Measurements from ENCODE around the gene HECA.

The HECA gene

DNA sequence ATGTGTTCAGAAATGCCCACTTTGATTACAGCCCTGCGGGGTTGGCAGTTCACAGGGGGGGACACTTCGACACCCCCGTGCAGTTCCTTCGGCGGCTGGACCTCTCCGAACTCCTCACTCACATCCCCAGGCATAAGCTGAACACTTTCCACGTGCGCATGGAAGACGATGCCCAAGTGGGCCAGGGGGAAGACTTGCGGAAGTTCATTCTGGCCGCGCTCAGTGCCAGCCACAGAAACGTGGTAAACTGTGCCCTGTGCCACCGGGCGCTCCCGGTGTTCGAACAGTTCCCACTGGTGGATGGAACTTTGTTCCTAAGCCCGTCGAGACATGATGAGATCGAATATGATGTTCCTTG lies 32.1 kb downstream of the HECA start:
- FAIRE-seq (no peak), DNase-seq (ENCODE audit: insufficient read length, low spot score) (no peak)
- no peak for TF ChIP-seq POU2F2 (IDR thresholded peaks at IDR 0.05; ENCODE audit: low read depth, low read length)

- FAIRE-seq (no peak), DNase-seq (ENCODE audit: insufficient read length, low spot score) (no peak)
- TF ChIP-seq POU2F2 (IDR thresholded peaks at IDR 0.05; ENCODE audit: low read depth, low read length) (no peak), POLR2A (IDR thresholded peaks at IDR 0.05; ENCODE audit: low read depth, low read length) (no peak), TAF1 (IDR thresholded peaks at IDR 0.05; ENCODE audit: low read depth, low read length) (no peak), SPI1 (IDR thresholded peaks at IDR 0.05; ENCODE audit: low read depth, low read length) (no peak), PAX5 (IDR thresholded peaks at IDR 0.05; ENCODE audit: insufficient read depth, low read length, severe bottlenecking) (no peak), POLR2AphosphoS5 (IDR thresholded peaks at IDR 0.05; ENCODE audit: low read depth, low read length) (no peak)
Measured at GRCh38 chr6:139172151-139172550, 37.3 kb downstream of the HECA start.

- FAIRE-seq (peak; percentile 71), DNase-seq (ENCODE audit: insufficient read length, low spot score) (no peak)
- peak; percentile 64 for TF ChIP-seq SPI1 (IDR thresholded peaks at IDR 0.05; ENCODE audit: low read depth, low read length)
- TF ChIP-seq POU2F2 (IDR thresholded peaks at IDR 0.05; ENCODE audit: low read depth, low read length) = no peak
- TF ChIP-seq TAF1 (IDR thresholded peaks at IDR 0.05; ENCODE audit: low read depth, low read length) = no peak
- no peak for TF ChIP-seq POLR2A (IDR thresholded peaks at IDR 0.05; ENCODE audit: low read depth, low read length)
- no peak for TF ChIP-seq POLR2AphosphoS5 (IDR thresholded peaks at IDR 0.05; ENCODE audit: low read depth, low read length)
Measured at GRCh38 chr6:139172567-139172966, 37.7 kb downstream of the HECA start.

- FAIRE-seq (peak; percentile 28), DNase-seq (ENCODE audit: insufficient read length, low spot score) (no peak)
- TF ChIP-seq PAX5 (IDR thresholded peaks at IDR 0.05; ENCODE audit: insufficient read depth, low read length, severe bottlenecking) (no peak), SPI1 (IDR thresholded peaks at IDR 0.05; ENCODE audit: low read depth, low read length) (no peak), TAF1 (IDR thresholded peaks at IDR 0.05; ENCODE audit: low read depth, low read length) (no peak), POU2F2 (IDR thresholded peaks at IDR 0.05; ENCODE audit: low read depth, low read length) (no peak), POLR2A (IDR thresholded peaks at IDR 0.05; ENCODE audit: low read depth, low read length) (no peak), POLR2AphosphoS5 (IDR thresholded peaks at IDR 0.05; ENCODE audit: low read depth, low read length) (no peak)
Measured at GRCh38 chr6:139173172-139173571, 38.3 kb downstream of the HECA start.

- DNase-seq (ENCODE audit: insufficient read length, low spot score) = no peak
- no peak for FAIRE-seq
- no peak for TF ChIP-seq SPI1 (IDR thresholded peaks at IDR 0.05; ENCODE audit: low read depth, low read length)
- no peak for TF ChIP-seq PAX5 (IDR thresholded peaks at IDR 0.05; ENCODE audit: insufficient read depth, low read length, severe bottlenecking)
- no peak for TF ChIP-seq POU2F2 (IDR thresholded peaks at IDR 0.05; ENCODE audit: low read depth, low read length)
- no peak for TF ChIP-seq TAF1 (IDR thresholded peaks at IDR 0.05; ENCODE audit: low read depth, low read length)
- TF ChIP-seq POLR2AphosphoS5 (IDR thresholded peaks at IDR 0.05; ENCODE audit: low read depth, low read length) = no peak
- TF ChIP-seq POLR2A (IDR thresholded peaks at IDR 0.05; ENCODE audit: low read depth, low read length) = no peak
Measured at GRCh38 chr6:139173822-139174221, 38.9 kb downstream of the HECA start.

DNA sequence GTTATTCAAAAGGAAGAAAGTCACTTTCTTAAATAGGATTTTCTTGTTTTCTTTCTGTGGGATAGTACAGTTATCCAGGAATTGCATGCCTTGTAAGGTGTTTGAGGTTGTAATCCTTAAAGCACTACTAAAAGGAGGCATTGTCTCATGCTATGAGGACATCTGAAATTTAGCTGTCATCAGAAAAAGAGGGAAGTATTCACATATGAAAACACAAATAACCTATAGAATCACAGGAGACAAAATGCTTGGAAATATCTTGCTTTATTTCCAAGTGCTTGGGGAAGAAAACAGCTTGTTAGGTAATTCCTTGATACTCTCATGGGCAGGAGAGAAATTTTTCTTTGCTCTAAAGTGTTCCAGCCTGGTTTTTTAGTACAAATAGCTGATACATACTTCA lies 40.1 kb downstream of the HECA start:
- no peak for DNase-seq (ENCODE audit: insufficient read length, low spot score)
- no peak for FAIRE-seq
- TF ChIP-seq SPI1 (IDR thresholded peaks at IDR 0.05; ENCODE audit: low read depth, low read length) (no peak), POLR2AphosphoS5 (IDR thresholded peaks at IDR 0.05; ENCODE audit: low read depth, low read length) (no peak), POLR2A (IDR thresholded peaks at IDR 0.05; ENCODE audit: low read depth, low read length) (no peak), PAX5 (IDR thresholded peaks at IDR 0.05; ENCODE audit: insufficient read depth, low read length, severe bottlenecking) (no peak), POU2F2 (IDR thresholded peaks at IDR 0.05; ENCODE audit: low read depth, low read length) (no peak), TAF1 (IDR thresholded peaks at IDR 0.05; ENCODE audit: low read depth, low read length) (no peak)

- DNase-seq (ENCODE audit: insufficient read length, low spot score) (no peak), FAIRE-seq (no peak)
- TF ChIP-seq POLR2A (IDR thresholded peaks at IDR 0.05; ENCODE audit: low read depth, low read length) (no peak), SPI1 (IDR thresholded peaks at IDR 0.05; ENCODE audit: low read depth, low read length) (peak; percentile 94), TAF1 (IDR thresholded peaks at IDR 0.05; ENCODE audit: low read depth, low read length) (no peak), POU2F2 (IDR thresholded peaks at IDR 0.05; ENCODE audit: low read depth, low read length) (no peak), PAX5 (IDR thresholded peaks at IDR 0.05; ENCODE audit: insufficient read depth, low read length, severe bottlenecking) (no peak)
Measured at GRCh38 chr6:139175389-139175948, 40.6 kb downstream of the HECA start.

GRCh38 chr6:139181236-139181635 lies 46.4 kb downstream of the HECA start:
- TF ChIP-seq POU2F2 (IDR thresholded peaks at IDR 0.05; ENCODE audit: low read depth, low read length) = no peak
- TF ChIP-seq POLR2AphosphoS5 (IDR thresholded peaks at IDR 0.05; ENCODE audit: low read depth, low read length) = no peak
- no peak for TF ChIP-seq SPI1 (IDR thresholded peaks at IDR 0.05; ENCODE audit: low read depth, low read length)
- TF ChIP-seq PAX5 (IDR thresholded peaks at IDR 0.05; ENCODE audit: insufficient read depth, low read length, severe bottlenecking) = no peak
- no peak for TF ChIP-seq TAF1 (IDR thresholded peaks at IDR 0.05; ENCODE audit: low read depth, low read length)
- TF ChIP-seq POLR2A (IDR thresholded peaks at IDR 0.05; ENCODE audit: low read depth, low read length) = no peak
- DNase-seq (ENCODE audit: insufficient read length, low spot score) = no peak
- no peak for FAIRE-seq

DNA sequence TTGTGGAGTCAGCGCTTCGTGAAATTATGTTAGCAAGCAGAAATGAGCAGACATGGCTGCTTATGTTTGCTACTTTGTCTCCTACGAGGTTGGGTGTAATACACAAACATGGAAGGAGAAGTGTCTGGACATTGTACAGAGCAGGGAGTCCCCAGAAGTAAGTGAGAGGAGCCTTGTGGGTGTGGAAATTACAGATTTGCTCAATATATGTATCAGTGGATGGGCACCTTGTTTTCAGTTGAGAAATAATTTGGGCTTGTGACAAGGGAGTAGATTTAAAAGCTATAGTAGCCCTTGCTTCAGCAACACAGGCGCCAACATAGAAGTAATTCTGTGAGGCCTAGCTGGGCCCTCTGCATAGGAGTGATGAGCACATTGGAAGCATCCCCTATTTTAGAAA lies 49.2 kb downstream of the HECA start:
- DNase-seq (ENCODE audit: insufficient read length, low spot score) (no peak), FAIRE-seq (no peak)
- no peak for TF ChIP-seq POLR2A (IDR thresholded peaks at IDR 0.05; ENCODE audit: low read depth, low read length)
- no peak for TF ChIP-seq TAF1 (IDR thresholded peaks at IDR 0.05; ENCODE audit: low read depth, low read length)
- no peak for TF ChIP-seq POLR2AphosphoS5 (IDR thresholded peaks at IDR 0.05; ENCODE audit: low read depth, low read length)
- no peak for TF ChIP-seq PAX5 (IDR thresholded peaks at IDR 0.05; ENCODE audit: insufficient read depth, low read length, severe bottlenecking)
- no peak for TF ChIP-seq POU2F2 (IDR thresholded peaks at IDR 0.05; ENCODE audit: low read depth, low read length)
- no peak for TF ChIP-seq SPI1 (IDR thresholded peaks at IDR 0.05; ENCODE audit: low read depth, low read length)

- DNase-seq (ENCODE audit: insufficient read length, low spot score) (no peak), FAIRE-seq (no peak)
- no peak for TF ChIP-seq POLR2AphosphoS5 (IDR thresholded peaks at IDR 0.05; ENCODE audit: low read depth, low read length)
- TF ChIP-seq POU2F2 (IDR thresholded peaks at IDR 0.05; ENCODE audit: low read depth, low read length) = no peak
- no peak for TF ChIP-seq PAX5 (IDR thresholded peaks at IDR 0.05; ENCODE audit: insufficient read depth, low read length, severe bottlenecking)
- no peak for TF ChIP-seq POLR2A (IDR thresholded peaks at IDR 0.05; ENCODE audit: low read depth, low read length)
- no peak for TF ChIP-seq TAF1 (IDR thresholded peaks at IDR 0.05; ENCODE audit: low read depth, low read length)
- no peak for TF ChIP-seq SPI1 (IDR thresholded peaks at IDR 0.05; ENCODE audit: low read depth, low read length)
Measured at GRCh38 chr6:139184459-139184858, 49.6 kb downstream of the HECA start.
